PC-9 (cell line): ENCODE results near the gene DOCK4. TPM values are rescaled to one million over a fixed set of nuclear protein-coding genes. Genes with fewer than 3 reads are reported as not detected.

Experiments
- BruUV-seq: library from RNA; stranded (reverse); fragments of 400-500 nt; replicated peaks from 2 replicates; lab custom pipeline; 2021; lab: Mats Ljungman, UMichigan
- CTCF ChIA-PET: fragments of 300-600 bp; sonication (Branson Sonifier 250); formaldehyde crosslinking; loops from one replicate; lab custom pipeline; 2022; ENCODE audit warnings: antibody characterized with exemption; lab: Charles Lee
- POLR2A ChIA-PET: fragments of 300-600 bp; sonication (Branson Sonifier 250); formaldehyde crosslinking; loops from one replicate; lab custom pipeline; 2022; ENCODE audit warnings: antibody characterized with exemption; ENCODE audit not compliant: unreplicated experiment; lab: Charles Lee
- DNase-seq, 2 experiments: peaks; one replicate each; pipeline versions ENCODE4 v3.0.0 to v3.0.0-alpha.2; 2015 to 2022; ENCODE audit warnings: mixed read lengths in 1 of 2
- H2AFZ ChIP-seq: fragments of 200-600 bp; sonication (generic); 2 replicates; pipeline ENCODE4 v1.8.1; 2017; ENCODE audit warnings: antibody characterized with exemption
- H3F3A ChIP-seq: fragments of 200-600 bp; sonication (generic); 2 replicates; pipeline ENCODE4 v1.8.1; 2017; ENCODE audit warnings: antibody characterized with exemption, mild to moderate bottlenecking, low read depth; ENCODE audit not compliant: insufficient read depth
- H3K27ac ChIP-seq: fragments of 200-600 bp; sonication (generic); 2 replicates; pipeline ENCODE4 v1.6.1; 2016; ENCODE audit warnings: mixed run types
- H3K27me3 ChIP-seq: fragments of 200-600 bp; sonication (generic); 2 replicates; pipeline ENCODE4 v1.6.1; 2016; ENCODE audit warnings: low read depth, mixed run types; ENCODE audit not compliant: insufficient read depth
- H3K36me3 ChIP-seq: fragments of 200-600 bp; sonication (generic); 2 replicates; pipeline ENCODE4 v1.6.1; 2016; ENCODE audit warnings: low read depth, mixed run types
- H3K4me1 ChIP-seq: fragments of 200-600 bp; sonication (generic); replicated peaks from 2 replicates; pipeline ENCODE4 v1.6.1; 2016; ENCODE audit warnings: mixed run types; ENCODE audit not compliant: insufficient read depth
- H3K4me2 ChIP-seq: fragments of 200-600 bp; sonication (generic); 2 replicates; pipeline ENCODE4 v1.6.1; 2017; ENCODE audit warnings: mixed run types
- H3K4me3 ChIP-seq: fragments of 200-600 bp; sonication (generic); 2 replicates; pipeline ENCODE4 v1.6.1; 2016; ENCODE audit warnings: mixed run types
- H3K79me2 ChIP-seq: fragments of 200-600 bp; sonication (generic); 2 replicates; pipeline ENCODE4 v1.6.1; 2017; ENCODE audit warnings: low read depth, mixed run types
- H3K9me2 ChIP-seq: fragments of 200-600 bp; sonication (generic); 2 replicates; pipeline ENCODE4 v1.8.1; 2017; ENCODE audit warnings: mild to moderate bottlenecking; ENCODE audit not compliant: insufficient read depth
- H3K9me3 ChIP-seq: fragments of 200-600 bp; sonication (generic); 2 replicates; pipeline ENCODE4 v1.8.1; 2016; ENCODE audit warnings: low read depth; ENCODE audit not compliant: insufficient read depth
- H4K20me1 ChIP-seq: fragments of 200-600 bp; sonication (generic); 2 replicates; pipeline ENCODE4 v1.8.1; 2017; ENCODE audit not compliant: insufficient read depth
- CTCF ChIP-seq: fragments of 200-600 bp; sonication (generic); conservative IDR thresholded peaks from 2 replicates; pipeline ENCODE4 v1.6.1; 2017; ENCODE audit warnings: mixed run types, antibody characterized with exemption, mild to moderate bottlenecking, moderate library complexity
- EZH2 ChIP-seq: fragments of 200-600 bp; sonication (generic); IDR thresholded peaks from 2 replicates; pipeline ENCODE4 v1.8.0; 2017; ENCODE audit warnings: antibody characterized with exemption, low read depth
- intact Hi-C: fragments of 100-400 bp; cut with micrococcal nuclease; formaldehyde crosslinking; loops from one replicate; pipeline ENCODE4 v1.10.0; 2022; ENCODE audit not compliant: unreplicated experiment
- total RNA-seq: library from RNA; stranded (reverse); gene quantifications from 2 replicates; pipeline ENCODE4 v1.2.3, GENCODE V29; 2021

The DOCK4 gene
- total RNA-seq, 1 experiment from 2014 or later: 0.98 TPM

- Histone ChIP-seq H3K36me3 (no peaks in the 10 kb centered on the region), H3K9me3 (no peaks in the 10 kb centered on the region), H3K9me2 (peaks cover 7% of the 10 kb centered on the region), H3F3A (no peaks in the 10 kb centered on the region), H3K27ac (no peak overlapping the region), H2AFZ (no peak overlapping the region; the same call in 1 of the 2 replicates), H3K4me3 (no peak overlapping the region), H3K27me3 (no peaks in the 10 kb centered on the region), H3K79me2 (no peaks in the 10 kb centered on the region), H3K4me1 (no peaks in the 10 kb centered on the region), H4K20me1 (no peaks in the 10 kb centered on the region), H3K4me2 (no peak overlapping the region)
- ChIA-PET CTCF (no interaction called here), POLR2A (interaction anchor here (0.7 kb wide), 1 partner anchor 19 kb away, joined by 6 read pairs; no protein-coding TSS in a partner anchor)
- DNase-seq: no peak
- BruUV-seq: no TSS peak
- intact Hi-C loops: no loop called here
- TF ChIP-seq EZH2 (no peak), CTCF (no peak)
Measured at GRCh38 chr7:112092709-112093395, 113.3 kb downstream of the DOCK4 start.

DNA sequence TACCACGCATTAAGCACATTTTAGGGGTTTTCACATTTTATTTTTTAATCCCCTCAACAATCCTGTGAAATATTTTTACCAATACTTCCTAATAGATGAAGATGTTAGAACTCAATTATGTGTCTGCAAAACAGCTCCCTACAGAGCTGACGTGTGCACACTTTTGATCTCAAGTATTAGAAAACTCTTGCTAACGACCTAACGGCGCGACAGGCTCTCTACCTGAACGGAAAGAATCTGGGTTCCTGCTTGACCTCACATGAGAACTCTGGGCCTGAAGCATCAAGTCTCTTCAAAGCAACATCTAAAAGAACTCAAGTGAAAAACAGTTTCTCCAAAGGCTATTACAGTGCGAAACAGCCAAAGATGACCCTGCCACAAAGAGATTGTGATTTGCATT lies 113.9 kb downstream of the DOCK4 start:
- Histone ChIP-seq H3K27me3 (no peaks in the 10 kb centered on the region), H3K27ac (no peak overlapping the region), H2AFZ (no peak overlapping the region; the same call in 1 of the 2 replicates), H4K20me1 (no peaks in the 10 kb centered on the region), H3K9me2 (peaks cover 7% of the 10 kb centered on the region), H3K4me2 (no peak overlapping the region), H3K79me2 (no peaks in the 10 kb centered on the region), H3K4me3 (no peak overlapping the region), H3K4me1 (no peaks in the 10 kb centered on the region), H3F3A (no peaks in the 10 kb centered on the region), H3K36me3 (no peaks in the 10 kb centered on the region), H3K9me3 (no peaks in the 10 kb centered on the region)
- intact Hi-C loops: no loop called here
- TF ChIP-seq EZH2 (no peak), CTCF (no peak)
- ChIA-PET POLR2A (no interaction called here), CTCF (interaction anchor here (0.7 kb wide), 1 partner anchor 27 kb away, joined by 3 read pairs; no protein-coding TSS in a partner anchor)
- no peak for DNase-seq
- no TSS peak for BruUV-seq

DNA sequence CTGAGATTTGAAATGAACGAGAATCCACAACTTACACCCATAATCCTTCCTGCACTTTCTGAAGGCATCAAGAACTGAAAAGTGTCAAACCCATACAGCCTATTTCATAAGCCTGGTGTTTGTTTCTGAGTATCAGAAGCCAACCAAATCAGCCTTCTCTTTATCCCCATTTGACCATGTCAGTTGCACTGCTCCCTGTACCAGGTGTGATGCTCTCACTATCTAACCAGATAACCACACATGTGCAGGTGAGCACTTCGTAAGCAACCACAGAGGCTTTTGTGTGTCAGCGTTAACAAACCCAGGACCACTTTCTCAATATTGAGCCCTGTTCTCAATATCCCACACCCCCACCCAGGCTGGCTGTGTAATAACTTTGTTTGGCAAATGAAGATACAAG lies 114.4 kb downstream of the DOCK4 start:
- no peaks in the 10 kb centered on the region for H3K9me3 ChIP-seq
- CTCF ChIA-PET: interaction anchor here (0.7 kb wide), 1 partner anchor 26 kb away, joined by 3 read pairs; no protein-coding TSS in a partner anchor
- TF ChIP-seq EZH2: no peak
- TF ChIP-seq CTCF: no peak
- H2AFZ ChIP-seq: no peak overlapping the region; the same call in 1 of the 2 replicates
- no peaks in the 10 kb centered on the region for H3K4me1 ChIP-seq
- H3K4me2 ChIP-seq: no peak overlapping the region
- H3K79me2 ChIP-seq: no peaks in the 10 kb centered on the region
- POLR2A ChIA-PET: no interaction called here
- no peak for DNase-seq
- H3K9me2 ChIP-seq: peaks cover 6% of the 10 kb centered on the region
- no peaks in the 10 kb centered on the region for H3F3A ChIP-seq
- BruUV-seq: no TSS peak
- H3K27me3 ChIP-seq: no peaks in the 10 kb centered on the region
- H3K36me3 ChIP-seq: no peaks in the 10 kb centered on the region
- no peak overlapping the region for H3K27ac ChIP-seq
- no peak overlapping the region for H3K4me3 ChIP-seq
- intact Hi-C loops: no loop called here
- no peaks in the 10 kb centered on the region for H4K20me1 ChIP-seq
